22Rv1 (cell line): ENCODE measurements around the gene NEU1.
A peak's percentile ranks its signal among the peaks of the same experiment; 100 is the strongest.
"Not testable (repeated sequence)": the region's sequence is repeated elsewhere in the genome, so short reads cannot be mapped to it uniquely, and the experiment has no call there.

ENCODE experiments used
- H3K27ac ChIP-seq: fragments of 450-650 bp; 2 replicates; pipeline ENCODE4 v1.5.1; 2017
- CTCF ChIP-seq: fragments of 450-650 bp; IDR thresholded peaks from 2 replicates; pipeline ENCODE4 v1.5.1; 2017; ENCODE audit warnings: mild to moderate bottlenecking
- ZFX ChIP-seq: fragments of 450-650 bp; IDR thresholded peaks from 2 replicates; pipeline ENCODE4 v1.6.1; 2017; ENCODE audit warnings: antibody characterized with exemption, borderline replicate concordance

The NEU1 gene

GRCh38 chr6:31869343-31869742, 6.7 kb upstream of the NEU1 start:
- no peak overlapping the region for H3K27ac ChIP-seq
- TF ChIP-seq ZFX (no peak), CTCF (no peak)

- H3K27ac ChIP-seq: not testable (repeated sequence)
Observed at GRCh38 chr6:31868658-31868971, 6.0 kb upstream of the NEU1 start.

- TF ChIP-seq ZFX: no peak
- TF ChIP-seq CTCF: no peak
Observed at GRCh38 chr6:31865205-31866118, 2.8 kb upstream of the NEU1 start.

GRCh38 chr6:31864818-31865204, 2.2 kb upstream of the NEU1 start:
- TF ChIP-seq CTCF: no peak
- no peak for TF ChIP-seq ZFX
- peak overlapping the region; percentile 90 for H3K27ac ChIP-seq

More at GRCh38 chr6:31865205-31866118, 2.8 kb upstream of the NEU1 start:
- H3K27ac ChIP-seq: peak overlapping the region; percentile 90; the same call in 1 of the 2 replicates

GRCh38 chr6:31864123-31864562, 1.5 kb upstream of the NEU1 start:
- TF ChIP-seq CTCF: peak; percentile 19; the same call in 1 of the 2 replicates
- H3K27ac ChIP-seq: peak overlapping the region; percentile 90

- TF ChIP-seq ZFX: no peak
- TF ChIP-seq CTCF: no peak
- peak overlapping the region; percentile 90 for H3K27ac ChIP-seq
Observed at GRCh38 chr6:31861919-31862343, 690 bp downstream of the NEU1 start.

- no peak overlapping the region for H3K27ac ChIP-seq
- TF ChIP-seq CTCF (no peak), ZFX (no peak)
Observed at GRCh38 chr6:31861150-31861549, 1.5 kb downstream of the NEU1 start.
